Aortic smooth muscle cell (primary cell): Measurements from ENCODE around the gene ENOX2. TPM values are rescaled to one million over a fixed set of nuclear protein-coding genes. Genes with fewer than 3 reads are reported as not detected.

Experiments
- total RNA-seq: library from RNA; depleted of rRNA; stranded (reverse); fragments of >200 nt; gene quantifications from 2 replicates; pipeline ENCODE4 v1.2.3, GENCODE V29; 2014

ENOX2 gene, protein sequence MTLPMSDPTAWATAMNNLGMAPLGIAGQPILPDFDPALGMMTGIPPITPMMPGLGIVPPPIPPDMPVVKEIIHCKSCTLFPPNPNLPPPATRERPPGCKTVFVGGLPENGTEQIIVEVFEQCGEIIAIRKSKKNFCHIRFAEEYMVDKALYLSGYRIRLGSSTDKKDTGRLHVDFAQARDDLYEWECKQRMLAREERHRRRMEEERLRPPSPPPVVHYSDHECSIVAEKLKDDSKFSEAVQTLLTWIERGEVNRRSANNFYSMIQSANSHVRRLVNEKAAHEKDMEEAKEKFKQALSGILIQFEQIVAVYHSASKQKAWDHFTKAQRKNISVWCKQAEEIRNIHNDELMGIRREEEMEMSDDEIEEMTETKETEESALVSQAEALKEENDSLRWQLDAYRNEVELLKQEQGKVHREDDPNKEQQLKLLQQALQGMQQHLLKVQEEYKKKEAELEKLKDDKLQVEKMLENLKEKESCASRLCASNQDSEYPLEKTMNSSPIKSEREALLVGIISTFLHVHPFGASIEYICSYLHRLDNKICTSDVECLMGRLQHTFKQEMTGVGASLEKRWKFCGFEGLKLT
- 6.5 and 7.7 TPM in 2 replicates for total RNA-seq

DNA sequence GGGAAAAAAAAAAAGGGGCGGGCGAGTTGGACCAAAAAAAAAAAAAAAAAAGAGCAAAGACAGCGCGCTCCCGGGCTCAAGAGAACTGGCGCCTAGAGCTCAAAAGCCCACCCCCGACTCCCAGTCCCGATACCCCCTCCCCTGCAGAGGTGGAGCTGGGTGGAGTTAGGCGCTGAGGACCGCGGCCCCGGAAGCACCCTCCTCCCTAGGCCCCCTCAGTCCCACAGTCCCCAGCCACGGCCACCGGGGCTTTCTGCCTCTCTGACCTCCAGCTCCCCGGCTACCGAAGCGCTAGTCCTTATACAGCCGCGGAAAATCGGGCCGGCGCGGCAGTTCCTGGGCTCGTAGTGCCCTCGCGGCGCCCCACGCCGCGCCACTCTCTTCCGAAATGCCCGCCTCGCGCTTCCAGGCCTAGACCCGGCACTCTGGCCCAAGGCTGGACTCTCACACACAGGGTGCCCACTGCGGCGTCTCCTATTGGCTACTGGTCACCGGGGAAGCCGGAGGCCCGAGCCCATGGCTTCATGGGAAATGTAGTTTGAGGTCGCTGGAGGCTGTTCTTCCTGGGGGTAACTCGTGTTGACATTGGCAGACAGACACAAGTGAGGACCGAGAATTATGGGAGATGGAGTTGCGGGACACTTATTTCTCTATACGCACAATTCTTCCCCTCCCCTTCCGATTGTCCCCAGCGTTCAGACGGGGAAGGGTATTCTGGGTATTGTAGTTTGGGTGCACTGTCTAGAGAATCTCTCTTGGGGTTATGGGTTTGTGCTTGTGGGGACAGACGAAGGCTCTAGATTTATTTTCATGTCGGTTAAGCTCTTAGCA lies at the start of gene ENOX2:
TSS of gene ENOX2 (minus strand) at position 427 of the 831 bp plus-strand sequence. CDS start 199,993 bp downstream, outside the sequence.

Other genes starting within 250 kb of the ENOX2 start
- not detected in 2 replicates for gene ARHGAP36, start 155.1 kb upstream of the ENOX2 start, total RNA-seq